NOMO-1 (cell line): ENCODE results near the gene SZT2.

Source experiments
- DNase-seq, 2 experiments: peaks; one replicate each; lab custom pipeline; 2025; ENCODE audit not compliant: unreplicated experiment in 2 of 2; lab: John Stamatoyannopoulos, UW

SZT2 gene

GRCh38 chr1:43389326-43390313 is at the start of gene SZT2, which contains the start of gene MED8:
Gene SZT2 (plus strand): TSS chr1:43389899. CDS start chr1:43389969, 70 bp downstream.
Gene MED8 (minus strand): TSS chr1:43389800. CDS start chr1:43389764, 36 bp downstream.
- DNase-seq, result peak; percentile 91 to 93

DNA sequence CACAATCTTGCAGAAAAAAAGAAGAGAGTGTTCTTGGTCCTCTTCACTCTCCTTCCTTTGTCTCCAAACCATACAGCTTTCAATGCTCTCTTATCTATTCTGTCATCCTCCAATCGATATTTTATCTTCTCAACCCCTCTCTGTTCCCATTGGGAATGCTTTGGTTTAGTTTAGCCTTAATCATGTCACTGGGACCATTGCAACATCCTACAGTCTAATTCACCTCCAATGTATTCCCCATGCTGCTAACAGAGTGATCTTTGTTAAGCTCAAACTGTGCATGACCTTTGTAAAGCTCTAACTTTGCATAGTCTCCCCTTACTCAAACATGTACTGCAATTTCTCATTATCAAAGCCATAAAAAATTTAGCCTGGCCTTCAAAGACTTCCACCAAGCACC is 49.1 kb upstream of the SZT2 start:
- no peak for DNase-seq

DNA sequence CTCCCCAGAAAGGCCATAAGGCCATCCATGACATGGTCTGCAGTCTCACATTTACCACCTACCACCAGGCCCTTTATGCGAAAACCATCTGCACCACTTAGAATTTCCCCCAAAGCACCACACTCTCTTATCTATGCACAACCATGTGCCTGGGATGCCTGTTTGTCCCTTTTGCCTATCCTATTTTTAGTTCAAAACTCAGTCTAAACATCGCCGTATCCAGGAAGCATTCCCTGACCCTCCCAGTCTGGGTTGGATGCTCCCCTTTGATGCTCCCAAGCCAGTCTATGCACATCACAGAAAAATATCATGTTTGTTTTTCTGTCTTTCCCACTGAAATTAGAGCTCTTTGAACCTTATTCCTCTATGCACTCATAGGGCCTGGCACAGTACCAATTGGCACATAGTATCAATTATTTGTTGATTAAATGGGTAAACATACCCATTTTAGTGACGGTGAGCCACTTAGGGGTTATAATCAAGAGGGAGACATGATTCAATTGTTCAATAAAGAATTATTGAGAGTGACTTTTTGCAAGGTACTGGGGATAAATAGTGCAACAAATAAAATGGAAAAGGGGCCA is 45.3 kb upstream of the SZT2 start:
- no peak for DNase-seq

DNA sequence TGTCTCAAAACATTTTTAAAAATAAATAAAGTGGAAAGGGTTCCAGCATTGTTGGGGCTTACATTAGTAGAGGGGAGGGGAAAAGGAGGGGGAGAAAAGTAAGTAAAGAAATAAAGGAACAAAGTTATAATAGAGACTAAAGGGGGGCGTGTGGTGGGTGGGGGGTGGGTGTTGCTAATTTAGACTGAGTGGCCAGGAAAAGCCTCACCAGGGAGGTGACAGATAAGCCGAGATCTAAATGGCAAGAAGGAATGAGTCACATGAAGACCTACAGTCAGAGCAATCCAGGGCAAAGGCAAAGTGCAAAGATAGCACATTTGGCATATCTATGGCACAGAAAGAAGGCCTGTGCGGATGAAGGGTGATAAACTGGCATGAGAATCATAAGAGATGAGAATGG is 44.6 kb upstream of the SZT2 start:
- no peak for DNase-seq

GRCh38 chr1:43346636-43347035 is 43.1 kb upstream of the SZT2 start:
- no peak for DNase-seq

- DNase-seq, result no peak
Measured at GRCh38 chr1:43348343-43348808, 41.3 kb upstream of the SZT2 start.

DNA sequence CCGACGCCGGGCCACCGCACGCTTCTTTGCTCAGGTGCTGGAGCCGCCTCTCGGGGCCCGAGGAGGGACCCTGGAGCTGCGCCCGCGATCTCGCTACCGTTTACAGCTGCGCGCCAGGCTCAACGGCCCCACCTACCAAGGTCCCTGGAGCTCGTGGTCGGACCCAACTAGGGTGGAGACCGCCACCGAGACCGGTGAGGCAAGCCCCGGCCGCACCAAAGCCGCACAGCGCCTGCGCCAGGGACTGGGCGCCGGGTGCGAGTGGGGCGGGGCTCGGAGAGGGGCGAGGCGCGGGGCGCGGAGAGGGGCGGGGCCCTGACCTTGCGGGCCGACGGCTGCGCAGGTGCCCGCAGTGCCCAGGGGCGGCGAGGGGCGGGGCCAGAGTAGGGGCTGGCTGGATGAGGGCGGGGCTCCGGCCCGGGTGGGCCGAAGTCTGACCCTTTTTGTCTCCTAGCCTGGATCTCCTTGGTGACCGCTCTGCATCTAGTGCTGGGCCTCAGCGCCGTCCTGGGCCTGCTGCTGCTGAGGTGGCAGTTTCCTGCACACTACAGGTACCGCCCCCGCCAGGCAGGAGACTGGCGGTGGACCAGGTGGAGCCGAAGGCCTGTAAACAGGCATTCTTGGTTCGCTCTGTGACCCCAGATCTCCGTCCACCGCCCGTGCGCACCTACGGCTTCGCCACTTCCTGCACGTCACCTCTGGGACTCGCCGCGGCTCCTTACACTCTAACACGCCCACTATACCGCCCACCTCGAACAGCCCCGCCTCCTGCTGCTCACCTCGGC is 40.7 kb upstream of the SZT2 start:
- DNase-seq, result peak; percentile 19 to 44

DNA sequence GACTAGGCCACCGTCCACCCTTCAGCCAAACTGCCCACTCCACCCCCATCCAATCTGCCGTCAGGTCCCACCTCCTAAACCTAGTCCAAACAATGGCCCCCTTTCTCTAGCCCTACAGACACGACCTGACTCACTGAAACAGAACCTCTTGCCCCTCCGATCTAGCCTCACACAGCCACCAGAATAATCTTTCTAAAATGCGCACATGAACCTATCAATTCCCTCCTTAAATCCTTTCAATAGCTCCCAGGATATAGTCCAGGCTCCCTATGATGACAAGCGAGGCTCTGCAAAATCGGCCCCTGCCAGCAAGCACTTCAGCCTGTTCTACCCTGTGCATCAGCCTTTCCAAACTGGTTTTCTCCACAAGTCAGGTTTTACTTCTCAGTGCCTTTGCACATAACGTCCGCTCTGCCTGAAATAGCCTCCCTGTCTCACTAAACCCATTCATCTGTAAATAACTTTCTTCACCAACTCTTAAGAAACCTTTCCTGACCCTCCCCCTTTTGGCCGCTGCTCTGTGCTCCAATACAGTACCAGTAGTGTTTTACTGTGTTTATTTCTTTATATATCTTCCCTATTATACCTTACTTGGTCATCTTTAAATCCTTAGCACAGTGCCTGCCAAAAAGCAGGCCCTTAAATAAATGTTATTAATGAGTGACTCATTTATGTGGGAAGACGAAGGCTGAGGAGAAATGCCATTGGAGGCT is 39.9 kb upstream of the SZT2 start:
- peak in 1 of 2 experiments; percentile 15 for DNase-seq

DNA sequence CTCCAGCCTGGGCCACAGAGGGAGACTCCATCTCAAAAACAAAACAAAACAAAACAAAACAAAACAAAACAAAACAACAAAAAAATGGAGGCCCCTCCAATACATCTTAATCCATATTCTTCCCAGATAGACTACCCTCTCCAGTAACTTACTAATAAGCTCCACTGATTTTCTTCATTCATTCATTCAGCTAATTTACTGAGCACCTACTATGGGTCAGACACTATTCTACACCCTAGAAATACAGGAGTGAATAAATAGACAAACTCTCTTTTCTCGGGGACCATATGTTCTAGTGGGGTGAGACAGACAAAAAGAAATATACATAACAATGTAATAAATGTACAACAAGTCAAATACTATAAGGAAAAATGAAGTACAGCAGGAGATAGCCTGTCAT is 38.7 kb upstream of the SZT2 start:
- no peak for DNase-seq

DNA sequence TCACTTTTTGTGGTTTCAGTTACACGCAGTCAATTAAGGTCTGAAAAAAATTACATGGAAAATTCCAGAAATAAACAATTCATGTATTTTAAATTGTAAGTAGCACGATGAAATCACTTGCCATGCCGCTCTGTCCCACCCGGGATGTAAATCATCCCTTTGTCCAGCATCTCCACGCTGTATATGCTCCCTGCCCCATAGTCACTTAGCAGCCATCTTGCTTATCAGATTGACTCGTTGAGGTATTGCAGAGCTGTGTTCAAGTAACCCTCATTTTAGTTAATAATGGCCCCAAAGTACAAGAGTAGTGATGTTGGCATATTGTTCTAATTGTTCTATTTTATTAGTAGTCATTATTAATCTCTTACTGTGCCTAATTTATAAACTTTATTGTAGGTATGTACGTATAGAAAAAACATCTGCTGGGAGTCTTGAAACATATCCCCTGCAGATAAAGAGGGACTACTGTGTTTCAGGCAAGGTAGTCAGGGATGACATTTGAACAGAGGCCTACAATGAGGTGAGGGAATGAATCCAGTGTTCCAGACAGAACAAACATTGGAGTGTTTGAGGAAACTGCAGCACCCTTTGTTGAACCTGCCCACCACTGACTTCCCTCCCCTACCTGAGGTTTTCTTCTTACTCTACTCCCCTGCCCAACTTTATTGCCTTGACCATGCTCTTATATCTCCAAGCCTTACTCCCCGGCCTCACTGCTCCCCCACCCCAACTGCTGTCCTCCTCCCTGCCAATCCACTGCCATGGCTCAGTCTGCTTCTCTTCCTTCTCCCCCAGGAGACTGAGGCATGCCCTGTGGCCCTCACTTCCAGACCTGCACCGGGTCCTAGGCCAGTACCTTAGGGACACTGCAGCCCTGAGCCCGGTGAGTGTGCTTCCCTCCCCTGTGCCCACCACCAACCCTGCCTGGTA is 38.0 kb upstream of the SZT2 start:
- DNase-seq, result no peak

- DNase-seq, result no peak
Measured at GRCh38 chr1:43352351-43352705, 37.4 kb upstream of the SZT2 start.

DNA sequence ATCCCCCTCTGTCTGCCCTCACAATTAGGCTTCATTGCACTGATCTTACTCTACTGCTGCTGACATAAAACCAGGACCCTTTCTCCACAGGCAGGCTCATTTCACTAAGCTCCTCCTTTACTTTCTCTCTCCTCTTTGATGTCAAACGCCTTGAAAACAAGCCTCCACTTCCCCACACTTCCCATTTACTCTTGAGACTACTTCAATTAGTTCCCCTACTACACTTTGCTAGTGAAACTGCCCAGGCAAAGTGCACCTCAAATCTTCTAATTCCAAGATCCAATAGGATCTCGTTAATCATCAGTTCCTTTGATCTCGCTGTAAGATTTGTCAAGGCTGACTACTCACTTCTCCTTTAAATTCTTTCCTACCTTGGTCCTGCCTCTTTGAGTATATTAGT is 36.8 kb upstream of the SZT2 start:
- no peak for DNase-seq

- DNase-seq, result no peak
Measured at GRCh38 chr1:43354471-43354870, 35.2 kb upstream of the SZT2 start.

DNA sequence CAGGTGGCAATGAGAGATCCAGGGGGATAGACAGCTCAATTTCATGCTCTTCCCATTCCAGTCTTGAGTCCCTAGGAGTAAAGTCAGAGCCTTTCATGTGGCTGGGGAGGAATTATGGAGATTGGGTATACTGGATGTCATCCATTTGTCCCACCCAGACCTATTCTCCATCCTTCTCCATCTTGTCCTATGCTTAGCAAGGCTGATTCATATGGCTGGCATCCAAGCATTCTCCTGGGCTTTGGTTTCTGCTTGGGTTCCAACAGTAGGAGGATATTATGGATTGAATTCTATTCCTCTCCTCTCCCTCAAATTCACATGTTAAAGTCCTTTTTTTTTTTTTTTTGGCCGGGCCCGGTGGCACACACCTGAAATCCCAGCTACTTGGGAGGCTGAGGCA is 34.8 kb upstream of the SZT2 start:
- no peak for DNase-seq

DNA sequence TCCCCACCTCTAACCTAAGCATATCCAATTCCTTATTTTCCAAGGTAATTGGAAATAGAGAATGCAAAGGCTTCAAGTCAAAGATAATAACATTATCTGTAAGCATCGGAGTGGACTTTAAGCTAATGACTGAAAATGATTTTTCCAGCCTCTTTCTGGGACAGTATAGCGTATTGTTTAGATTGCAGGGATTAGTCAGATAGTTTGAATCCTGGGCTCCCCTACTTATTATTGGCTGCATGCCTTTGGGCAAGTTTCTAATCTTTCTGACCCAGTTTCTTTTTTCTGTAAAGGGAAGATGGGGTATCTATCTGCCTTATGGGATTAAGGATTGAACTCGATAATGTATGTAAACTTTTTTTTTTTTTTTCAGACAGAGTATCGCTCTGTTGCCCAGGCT is 32.4 kb upstream of the SZT2 start:
- no peak for DNase-seq

DNA sequence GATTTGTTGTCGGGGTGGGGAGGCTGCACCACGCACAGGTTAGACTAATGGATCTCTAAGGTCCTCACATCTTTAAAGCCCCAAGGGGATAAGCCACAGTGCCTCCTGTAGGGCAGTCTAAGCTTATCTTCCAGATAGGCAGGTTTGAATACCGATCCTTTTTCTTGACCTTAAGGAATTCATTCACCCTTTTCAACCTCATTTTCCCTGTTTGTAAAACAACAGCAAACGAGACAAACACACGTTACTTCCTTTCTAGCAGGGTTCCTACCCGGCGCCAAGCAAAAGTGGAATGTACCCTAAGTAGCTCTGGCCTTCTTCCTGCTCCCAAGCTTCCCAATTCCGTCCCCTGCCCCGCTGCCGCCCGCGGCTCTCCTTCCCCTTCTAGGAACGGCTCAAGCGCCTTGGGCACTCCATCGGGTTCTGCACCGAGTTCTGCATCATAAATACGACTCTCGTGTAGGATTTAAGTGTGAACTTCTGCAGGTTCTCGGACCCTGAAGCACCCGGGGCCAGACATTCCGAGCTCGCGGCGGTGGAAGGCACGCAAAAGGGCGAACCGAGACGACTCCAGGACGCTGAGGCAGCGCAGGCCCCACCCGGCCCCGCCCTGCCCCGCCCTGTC is 31.5 kb upstream of the SZT2 start:
- peak; percentile 63 to 65 for DNase-seq

DNA sequence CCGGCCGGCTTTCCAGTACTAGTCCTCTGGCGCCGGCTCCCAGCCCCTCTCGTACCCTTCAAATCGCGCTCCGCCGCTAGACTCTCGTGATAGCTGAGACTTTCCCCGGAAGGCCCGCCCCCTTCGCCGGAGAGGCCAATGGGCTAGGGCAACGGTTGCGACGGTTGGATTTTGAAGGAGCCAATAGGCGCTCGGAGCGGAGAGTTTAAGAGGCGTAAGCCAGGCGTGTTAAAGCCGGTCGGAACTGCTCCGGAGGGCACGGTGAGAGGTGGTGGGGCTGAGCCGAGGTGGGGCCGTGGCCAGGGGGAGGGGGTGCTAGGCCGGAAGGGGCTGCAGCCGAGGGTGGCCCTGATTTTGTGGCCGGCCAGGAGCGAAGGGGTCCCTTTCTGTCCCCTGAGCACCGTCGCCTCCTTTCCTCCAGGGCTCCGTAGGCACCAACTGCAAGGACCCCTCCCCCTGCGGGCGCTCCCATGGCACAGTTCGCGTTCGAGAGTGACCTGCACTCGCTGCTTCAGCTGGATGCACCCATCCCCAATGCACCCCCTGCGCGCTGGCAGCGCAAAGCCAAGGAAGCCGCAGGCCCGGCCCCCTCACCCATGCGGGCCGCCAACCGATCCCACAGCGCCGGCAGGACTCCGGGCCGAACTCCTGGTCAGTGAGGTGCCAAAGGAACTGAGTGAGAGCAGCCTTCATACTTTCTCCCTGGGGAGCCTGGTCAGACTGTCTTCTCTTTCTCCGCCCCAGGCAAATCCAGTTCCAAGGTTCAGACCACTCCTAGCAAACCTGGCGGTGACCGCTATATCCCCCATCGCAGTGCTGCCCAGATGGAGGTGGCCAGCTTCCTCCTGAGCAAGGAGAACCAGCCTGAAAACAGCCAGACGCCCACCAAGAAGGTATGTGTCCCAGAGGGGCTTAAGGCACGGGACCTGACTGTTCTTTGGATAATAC is 30.7 kb upstream of the SZT2 start, which contains the start of gene CDC20:
CDC20 (plus strand) TSS at position 236 of the 948 bp plus-strand sequence; CDS start at position 471, 235 bp downstream.
- DNase-seq, result peak; percentile 98 to 99

- no peak for DNase-seq
Measured at GRCh38 chr1:43359696-43360095, 30.0 kb upstream of the SZT2 start.
